IgD-negative memory B cell (primary cell): ENCODE results near the gene MYO10. TPM values are rescaled to one million over a fixed set of nuclear protein-coding genes. Genes with fewer than 3 reads are reported as not detected.

Source experiments
- H3K27ac Mint-ChIP-seq, 3 donors: one replicate each; pipeline ENCODE4 v1.8.0; 2020 to 2022; ENCODE audit warnings: mild to moderate bottlenecking in 3 of 3, mixed read lengths in 3 of 3, moderate library complexity in 1 of 3
- H3K27me3 Mint-ChIP-seq: one replicate; pipeline ENCODE4 v1.8.0; 2021; ENCODE audit warnings: mixed read lengths
- H3K36me3 Mint-ChIP-seq: one replicate; pipeline ENCODE4 v1.8.0; 2020; ENCODE audit warnings: mild to moderate bottlenecking, mixed read lengths
- H3K4me1 Mint-ChIP-seq, 3 donors: one replicate each; pipeline ENCODE4 v1.8.0; 2020 to 2022; ENCODE audit warnings: mixed read lengths in 3 of 3, mild to moderate bottlenecking in 1 of 3
- H3K4me3 Mint-ChIP-seq, 4 donors: one replicate each; pipeline ENCODE4 v1.8.0; 2020 to 2022; ENCODE audit warnings: mild to moderate bottlenecking in 4 of 4, mixed read lengths in 4 of 4, moderate library complexity in 3 of 4
- H3K9me3 Mint-ChIP-seq, 3 donors: one replicate each; pipeline ENCODE4 v1.8.0; 2020 to 2021; ENCODE audit warnings: mixed read lengths in 3 of 3, mild to moderate bottlenecking in 1 of 3
- polyA plus RNA-seq: library from polyadenylated mRNA; unstranded; fragments of 300-500 nt; fragmentation: Illumina TruSeq; gene quantifications from one replicate; pipeline ENCODE4 v1.2.3, GENCODE V29; 2021

Gene MYO10
- polyA plus RNA-seq, 1 donor from 2014 or later, result not detected

- H3K36me3 Mint-ChIP-seq, result no peaks in the 10 kb centered on the region
- no peak overlapping the region for H3K27ac Mint-ChIP-seq
- no peaks in the 10 kb centered on the region for H3K27me3 Mint-ChIP-seq
- H3K4me3 Mint-ChIP-seq, result no peak overlapping the region
- H3K9me3 Mint-ChIP-seq, result peaks cover 0 to 9% (median 0%) of the 10 kb centered on the region in 3 donors
- H3K4me1 Mint-ChIP-seq, result no peaks in the 10 kb centered on the region
Measured at GRCh38 chr5:16827755-16828154, 108.3 kb downstream of the MYO10 start.

GRCh38 chr5:16826379-16827125 lies 109.5 kb downstream of the MYO10 start:
- H3K27ac Mint-ChIP-seq, result no peak overlapping the region

GRCh38 chr5:16819522-16820167 lies 116.4 kb downstream of the MYO10 start:
- Mint-ChIP-seq H3K9me3 (no peaks in the 10 kb centered on the region), H3K36me3 (no peaks in the 10 kb centered on the region), H3K27ac (no peak overlapping the region), H3K4me1 (no peaks in the 10 kb centered on the region), H3K4me3 (no peak overlapping the region), H3K27me3 (no peaks in the 10 kb centered on the region)

More at GRCh38 chr5:16826379-16827125, 109.5 kb downstream of the MYO10 start:
- Mint-ChIP-seq H3K9me3 (peaks cover 0 to 9% (median 0%) of the 10 kb centered on the region in 3 donors), H3K27me3 (no peaks in the 10 kb centered on the region), H3K4me1 (no peaks in the 10 kb centered on the region), H3K4me3 (no peak overlapping the region), H3K36me3 (no peaks in the 10 kb centered on the region)

GRCh38 chr5:16815432-16815831 lies 120.7 kb downstream of the MYO10 start:
- Mint-ChIP-seq H3K9me3 (peaks cover 0 to 1% (median 0%) of the 10 kb centered on the region in 3 donors), H3K4me3 (no peak overlapping the region), H3K27ac (no peak overlapping the region), H3K4me1 (no peaks in the 10 kb centered on the region), H3K27me3 (no peaks in the 10 kb centered on the region), H3K36me3 (no peaks in the 10 kb centered on the region)

- H3K4me3 Mint-ChIP-seq, result no peak overlapping the region
- H3K27ac Mint-ChIP-seq, result no peak overlapping the region
- H3K36me3 Mint-ChIP-seq, result no peaks in the 10 kb centered on the region
- H3K9me3 Mint-ChIP-seq, result peaks cover 0 to 1% (median 0%) of the 10 kb centered on the region in 3 donors
- no peaks in the 10 kb centered on the region for H3K4me1 Mint-ChIP-seq
- H3K27me3 Mint-ChIP-seq, result no peaks in the 10 kb centered on the region
Measured at GRCh38 chr5:16812911-16813310, 123.2 kb downstream of the MYO10 start.

- Mint-ChIP-seq H3K36me3 (no peaks in the 10 kb centered on the region), H3K27me3 (no peaks in the 10 kb centered on the region), H3K9me3 (peaks cover 0 to 1% (median 0%) of the 10 kb centered on the region in 3 donors), H3K4me3 (no peak overlapping the region), H3K4me1 (no peaks in the 10 kb centered on the region), H3K27ac (no peak overlapping the region)
Measured at GRCh38 chr5:16812448-16812847, 123.6 kb downstream of the MYO10 start.

- peaks cover 0 to 1% (median 0%) of the 10 kb centered on the region in 3 donors for H3K9me3 Mint-ChIP-seq
- H3K27ac Mint-ChIP-seq, result no peak overlapping the region
- no peaks in the 10 kb centered on the region for H3K27me3 Mint-ChIP-seq
- H3K4me1 Mint-ChIP-seq, result no peaks in the 10 kb centered on the region
- no peak overlapping the region for H3K4me3 Mint-ChIP-seq
- no peaks in the 10 kb centered on the region for H3K36me3 Mint-ChIP-seq
Measured at GRCh38 chr5:16810208-16810854, 125.8 kb downstream of the MYO10 start.

- Mint-ChIP-seq H3K27ac (no peak overlapping the region), H3K36me3 (no peaks in the 10 kb centered on the region), H3K4me3 (no peak overlapping the region), H3K27me3 (no peaks in the 10 kb centered on the region), H3K4me1 (no peaks in the 10 kb centered on the region), H3K9me3 (peaks cover 0 to 1% (median 0%) of the 10 kb centered on the region in 3 donors)
Measured at GRCh38 chr5:16809395-16810207, 126.5 kb downstream of the MYO10 start.

GRCh38 chr5:16809010-16809394 lies 127.1 kb downstream of the MYO10 start:
- Mint-ChIP-seq H3K27me3 (no peaks in the 10 kb centered on the region), H3K27ac (no peak overlapping the region), H3K36me3 (no peaks in the 10 kb centered on the region), H3K4me3 (no peak overlapping the region), H3K4me1 (no peaks in the 10 kb centered on the region), H3K9me3 (peaks cover 0 to 1% (median 0%) of the 10 kb centered on the region in 3 donors)

- Mint-ChIP-seq H3K27me3 (no peaks in the 10 kb centered on the region), H3K4me1 (no peaks in the 10 kb centered on the region)
Measured at GRCh38 chr5:16808021-16808420, 128.1 kb downstream of the MYO10 start.

GRCh38 chr5:16807547-16807864 lies 128.6 kb downstream of the MYO10 start:
- Mint-ChIP-seq H3K4me1 (no peaks in the 10 kb centered on the region), H3K4me3 (no peak overlapping the region), H3K36me3 (no peaks in the 10 kb centered on the region), H3K9me3 (no peaks in the 10 kb centered on the region), H3K27me3 (no peaks in the 10 kb centered on the region), H3K27ac (no peak overlapping the region)

More at GRCh38 chr5:16808021-16808420, 128.1 kb downstream of the MYO10 start:
- Mint-ChIP-seq H3K9me3 (no peaks in the 10 kb centered on the region), H3K27ac (no peak overlapping the region), H3K36me3 (no peaks in the 10 kb centered on the region), H3K4me3 (no peak overlapping the region)

- Mint-ChIP-seq H3K9me3 (no peaks in the 10 kb centered on the region), H3K4me3 (no peak overlapping the region), H3K4me1 (no peaks in the 10 kb centered on the region), H3K27me3 (no peaks in the 10 kb centered on the region), H3K27ac (no peak overlapping the region), H3K36me3 (no peaks in the 10 kb centered on the region)
Measured at GRCh38 chr5:16806711-16807546, 129.2 kb downstream of the MYO10 start.

- H3K27me3 Mint-ChIP-seq, result no peaks in the 10 kb centered on the region
- no peak overlapping the region for H3K27ac Mint-ChIP-seq
- H3K4me1 Mint-ChIP-seq, result no peaks in the 10 kb centered on the region
- H3K36me3 Mint-ChIP-seq, result no peaks in the 10 kb centered on the region
- no peaks in the 10 kb centered on the region for H3K9me3 Mint-ChIP-seq
- H3K4me3 Mint-ChIP-seq, result no peak overlapping the region
Measured at GRCh38 chr5:16805486-16805885, 130.6 kb downstream of the MYO10 start.

- no peak overlapping the region for H3K27ac Mint-ChIP-seq
- H3K4me1 Mint-ChIP-seq, result no peaks in the 10 kb centered on the region
- H3K27me3 Mint-ChIP-seq, result no peaks in the 10 kb centered on the region
- H3K36me3 Mint-ChIP-seq, result no peaks in the 10 kb centered on the region
- no peak overlapping the region for H3K4me3 Mint-ChIP-seq
- no peaks in the 10 kb centered on the region for H3K9me3 Mint-ChIP-seq
Measured at GRCh38 chr5:16803831-16804230, 132.3 kb downstream of the MYO10 start.
